ENCODE data around the gene TBRG4. TPM values are rescaled to one million over a fixed set of nuclear protein-coding genes. Genes with fewer than 3 reads are reported as not detected.

Gene TBRG4
- polyA plus RNA-seq, 1 experiment: 38.8 TPM

DNA sequence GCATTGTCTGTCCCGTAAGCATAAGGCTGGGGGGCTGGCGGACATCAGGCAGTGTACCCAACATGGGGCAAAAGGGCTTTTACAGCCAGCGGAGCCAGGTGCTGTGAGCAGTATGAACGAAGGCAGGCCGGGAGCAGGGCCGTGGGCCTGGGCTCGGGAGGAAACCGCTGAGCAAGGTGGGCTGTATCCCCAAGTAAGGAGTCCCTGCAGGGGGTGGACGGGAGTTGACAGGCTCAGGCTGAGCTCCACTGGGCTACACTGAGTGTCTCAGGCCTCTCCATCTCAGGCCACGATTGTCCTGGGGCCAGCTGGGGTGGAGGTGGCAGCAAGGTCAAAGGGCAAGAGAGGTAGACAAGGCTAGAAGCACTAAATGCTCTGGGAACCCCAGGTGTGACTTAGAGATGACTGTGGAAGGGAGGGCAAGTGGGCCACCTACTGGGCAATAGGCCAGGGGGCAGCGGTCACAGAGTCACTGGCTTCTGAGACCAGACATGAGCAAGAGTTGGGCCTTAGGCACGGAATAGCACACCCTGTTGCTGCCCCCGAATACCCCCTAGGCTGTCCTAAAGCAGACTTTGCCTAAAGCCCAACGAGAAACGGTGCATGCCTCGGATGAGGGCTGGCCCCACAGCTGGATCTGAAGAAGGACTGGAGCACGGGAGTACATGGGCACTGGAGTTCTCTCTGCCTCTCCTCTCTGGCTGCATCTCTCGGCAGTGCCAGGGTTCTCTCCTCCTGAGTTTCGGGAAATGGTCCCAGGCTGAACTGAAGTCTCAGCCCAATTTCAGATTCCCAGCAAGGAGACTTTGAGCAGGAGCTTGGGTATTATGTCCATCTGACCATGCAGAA lies 35.3 kb upstream of the TBRG4 start:
- no peaks in the 10 kb centered on the region; the same call in 1 of the 2 replicates for H3K9me3 ChIP-seq (ENCODE audit: control insufficient read depth, insufficient read depth, low read length)
- CTCF ChIA-PET: interaction anchor here (1.5 kb wide), 1 partner anchor 11 kb away, joined by 5 read pairs; no protein-coding TSS in a partner anchor
- no peak overlapping the region for H3K27ac ChIP-seq (ENCODE audit: low read depth, low read length)
- TF ChIP-seq, protein P1, sequence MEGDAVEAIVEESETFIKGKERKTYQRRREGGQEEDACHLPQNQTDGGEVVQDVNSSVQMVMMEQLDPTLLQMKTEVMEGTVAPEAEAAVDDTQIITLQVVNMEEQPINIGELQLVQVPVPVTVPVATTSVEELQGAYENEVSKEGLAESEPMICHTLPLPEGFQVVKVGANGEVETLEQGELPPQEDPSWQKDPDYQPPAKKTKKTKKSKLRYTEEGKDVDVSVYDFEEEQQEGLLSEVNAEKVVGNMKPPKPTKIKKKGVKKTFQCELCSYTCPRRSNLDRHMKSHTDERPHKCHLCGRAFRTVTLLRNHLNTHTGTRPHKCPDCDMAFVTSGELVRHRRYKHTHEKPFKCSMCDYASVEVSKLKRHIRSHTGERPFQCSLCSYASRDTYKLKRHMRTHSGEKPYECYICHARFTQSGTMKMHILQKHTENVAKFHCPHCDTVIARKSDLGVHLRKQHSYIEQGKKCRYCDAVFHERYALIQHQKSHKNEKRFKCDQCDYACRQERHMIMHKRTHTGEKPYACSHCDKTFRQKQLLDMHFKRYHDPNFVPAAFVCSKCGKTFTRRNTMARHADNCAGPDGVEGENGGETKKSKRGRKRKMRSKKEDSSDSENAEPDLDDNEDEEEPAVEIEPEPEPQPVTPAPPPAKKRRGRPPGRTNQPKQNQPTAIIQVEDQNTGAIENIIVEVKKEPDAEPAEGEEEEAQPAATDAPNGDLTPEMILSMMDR (IDR thresholded peaks at IDR 0.05; ENCODE audit: low read depth, low read length): no peak
- DNase-seq (ENCODE audit: low read depth, low spot score): no peak
- H3K27me3 ChIP-seq (ENCODE audit: control insufficient read depth, insufficient read depth, low read length): peaks cover 55% of the 10 kb centered on the region
- POLR2A ChIA-PET: no interaction called here
- H3K4me3 ChIP-seq (ENCODE audit: low read depth, low read length): no peak overlapping the region

DNA sequence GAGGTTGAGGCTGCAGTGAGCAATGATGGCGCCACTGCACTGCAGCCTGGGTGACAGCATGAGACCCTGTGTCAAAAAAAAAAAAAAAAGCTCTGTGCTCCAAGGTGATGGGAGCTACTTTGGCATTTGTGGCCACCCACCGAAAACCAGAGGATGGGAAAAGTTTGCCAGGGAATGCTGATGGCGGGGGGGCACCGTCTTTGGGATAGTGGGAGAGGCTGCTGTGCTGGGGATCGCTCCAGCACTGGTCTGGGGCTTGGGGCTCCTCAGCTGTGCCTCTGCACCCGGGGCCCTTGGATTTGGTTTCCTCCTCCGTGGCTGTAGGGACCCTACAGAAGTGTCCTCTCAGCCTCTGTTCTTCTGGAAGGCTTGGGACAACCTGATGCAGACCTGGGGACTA lies 34.4 kb upstream of the TBRG4 start:
- CTCF ChIA-PET: no interaction called here
- peaks cover 49% of the 10 kb centered on the region for H3K27me3 ChIP-seq (ENCODE audit: control insufficient read depth, insufficient read depth, low read length)

DNA sequence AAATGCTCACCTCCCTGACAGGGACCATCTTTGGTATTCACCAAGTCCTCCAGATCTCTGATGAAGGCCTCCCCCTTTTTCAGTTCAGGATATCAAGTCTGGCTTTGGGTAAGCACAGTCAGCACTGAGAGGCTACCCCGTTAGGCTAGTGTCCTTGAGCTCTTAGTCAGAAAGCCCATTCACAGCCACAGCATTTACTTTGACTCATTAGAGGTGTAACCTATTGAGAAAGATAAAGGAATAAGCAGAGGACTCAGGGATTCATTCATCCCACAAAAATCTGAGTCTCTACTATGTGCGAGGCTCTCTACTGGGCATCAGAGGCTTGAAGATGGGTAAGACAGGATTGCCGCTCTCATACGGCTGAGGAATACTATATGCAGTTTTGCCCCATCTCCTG lies 32.1 kb upstream of the TBRG4 start:
- POLR2A ChIA-PET: interaction anchor here (1.0 kb wide), 1 partner anchor 72 kb away, joined by 3 read pairs; no protein-coding TSS in a partner anchor
- peaks cover 41% of the 10 kb centered on the region for H3K27me3 ChIP-seq (ENCODE audit: control insufficient read depth, insufficient read depth, low read length)
- TF ChIP-seq, protein P1 (IDR thresholded peaks at IDR 0.05; ENCODE audit: low read depth, low read length): no peak
- H3K4me3 ChIP-seq (ENCODE audit: low read depth, low read length): no peak overlapping the region
- no peak for DNase-seq (ENCODE audit: low read depth, low spot score)
- CTCF ChIA-PET: interaction anchor here (1.3 kb wide), 1 partner anchor 11 kb away, joined by 3 read pairs; no protein-coding TSS in a partner anchor
- H3K27ac ChIP-seq (ENCODE audit: low read depth, low read length): no peak overlapping the region
- no peaks in the 10 kb centered on the region; the same call in 1 of the 2 replicates for H3K9me3 ChIP-seq (ENCODE audit: control insufficient read depth, insufficient read depth, low read length)

More for the DNA sequence above, 34.4 kb upstream of the TBRG4 start:
- H3K27ac ChIP-seq (ENCODE audit: low read depth, low read length): no peak overlapping the region
- no peaks in the 10 kb centered on the region; the same call in 1 of the 2 replicates for H3K9me3 ChIP-seq (ENCODE audit: control insufficient read depth, insufficient read depth, low read length)
- DNase-seq (ENCODE audit: low read depth, low spot score): no peak
- TF ChIP-seq, protein P1 (IDR thresholded peaks at IDR 0.05; ENCODE audit: low read depth, low read length): no peak
- POLR2A ChIA-PET: no interaction called here
- no peak overlapping the region for H3K4me3 ChIP-seq (ENCODE audit: low read depth, low read length)

DNA sequence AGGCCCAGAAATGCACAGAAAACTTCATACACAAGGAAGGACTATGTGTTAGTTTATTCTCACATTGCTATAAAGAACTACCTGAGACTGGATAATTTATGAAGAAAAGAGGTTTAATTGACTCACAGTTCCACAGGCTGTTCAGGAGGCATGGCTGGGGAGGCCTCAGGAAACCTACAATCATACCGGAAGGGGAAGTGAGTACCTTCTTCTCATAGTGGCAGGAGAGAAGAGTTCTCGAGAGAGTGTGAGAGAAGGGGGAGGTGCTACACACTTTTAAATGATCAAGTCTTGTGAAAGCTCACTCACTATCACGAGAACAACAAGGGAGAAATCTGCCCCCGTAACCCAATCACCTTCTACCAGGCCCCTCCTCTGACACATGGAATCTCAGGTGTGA lies 29.3 kb upstream of the TBRG4 start:
- POLR2A ChIA-PET: no interaction called here
- H3K9me3 ChIP-seq (ENCODE audit: control insufficient read depth, insufficient read depth, low read length): no peaks in the 10 kb centered on the region; the same call in 1 of the 2 replicates

More for the DNA sequence above, 29.3 kb upstream of the TBRG4 start:
- no peak overlapping the region for H3K27ac ChIP-seq (ENCODE audit: low read depth, low read length)
- peaks cover 25% of the 10 kb centered on the region for H3K27me3 ChIP-seq (ENCODE audit: control insufficient read depth, insufficient read depth, low read length)
- no peak for DNase-seq (ENCODE audit: low read depth, low spot score)
- TF ChIP-seq, protein P1 (IDR thresholded peaks at IDR 0.05; ENCODE audit: low read depth, low read length): no peak
- CTCF ChIA-PET: no interaction called here
- no peak overlapping the region for H3K4me3 ChIP-seq (ENCODE audit: low read depth, low read length)
